ENCODE measurements around the gene MBOAT1. TPM values are rescaled to one million over a fixed set of nuclear protein-coding genes. Genes with fewer than 3 reads are reported as not detected.

MBOAT1 gene
- polyA plus RNA-seq, 1 of the 3 experiments (the other 2 are of a cell fraction) = 3.0 TPM

DNA sequence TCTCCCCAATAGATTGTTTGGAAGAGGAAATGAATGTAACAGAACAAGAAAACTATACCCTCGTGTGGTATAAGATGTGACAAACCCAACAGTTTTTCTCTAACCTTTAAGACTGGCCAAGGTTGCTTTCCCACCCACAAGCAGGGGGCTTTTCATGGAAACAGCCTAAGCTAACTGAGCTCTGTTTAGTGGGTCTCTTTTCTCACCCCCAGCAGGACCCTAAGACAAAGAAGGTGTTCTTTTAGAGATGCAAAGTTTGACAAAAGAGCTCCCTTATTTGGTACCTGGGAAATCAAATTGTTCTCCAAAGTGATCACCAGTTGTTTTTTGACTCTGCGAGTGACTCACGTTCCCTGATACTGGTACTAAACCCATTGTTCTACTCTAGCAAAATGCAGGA is 59.1 kb downstream of the MBOAT1 start:
- Histone ChIP-seq H3K27me3 (ENCODE audit: insufficient read depth) (no peaks in the 10 kb centered on the region), H3K27ac (ENCODE audit: low read depth in 2 of 2, low read length in 1 of 2) (no peak overlapping the region), H3K36me3 (replicated peaks in 1 of 2; ENCODE audit: control insufficient read depth in 1 of 2, insufficient read depth in 2 of 2, low read length in 1 of 2) (no peaks in the 10 kb centered on the region), H3K4me2 (no peak overlapping the region), H3K4me3 (ENCODE audit: low read depth in 2 of 2, low read length in 1 of 2) (no peak overlapping the region), H2AFZ (ENCODE audit: low read depth) (no peak overlapping the region), H3K9me2 (no peaks in the 10 kb centered on the region), H3K9me3 (no peaks in the 10 kb centered on the region), H3K4me1 (ENCODE audit: control insufficient read depth in 1 of 2, insufficient read depth in 2 of 2, low read depth in 1 of 2, low read length in 1 of 2) (no peaks in the 10 kb centered on the region), H3F3A (replicated peaks; ENCODE audit: insufficient read depth) (no peaks in the 10 kb centered on the region), H3K79me2 (ENCODE audit: insufficient read depth) (no peaks in the 10 kb centered on the region), H3K9ac (no peak overlapping the region), H4K20me1 (ENCODE audit: insufficient read depth) (no peaks in the 10 kb centered on the region)
- TF ChIP-seq FOXM1 (IDR thresholded peaks at IDR 0.05; ENCODE audit: low read depth) (no peak), TEAD4 (IDR thresholded peaks at IDR 0.05; ENCODE audit: borderline replicate concordance, insufficient read depth) (no peak), PBX3 (IDR thresholded peaks at IDR 0.05) (no peak), GABPA (IDR thresholded peaks at IDR 0.05; ENCODE audit: low read depth) (no peak), TCF12 (IDR thresholded peaks at IDR 0.05) (no peak), MXI1 (IDR thresholded peaks at IDR 0.05; ENCODE audit: low read depth, low read length) (no peak), TAF1 (IDR thresholded peaks at IDR 0.05; ENCODE audit: borderline replicate concordance, low read depth, low read length) (no peak), ZBTB33 (IDR thresholded peaks at IDR 0.05; ENCODE audit: borderline replicate concordance, low read depth) (no peak), NRF1 (IDR thresholded peaks at IDR 0.05; ENCODE audit: low read depth, low read length) (no peak)
- POLR2A ChIA-PET = no interaction called here
- 92% methylated on average over 3 of the region's 3 CpGs for WGBS (ENCODE audit: low lambda C conversion rate)
- CTCF ChIA-PET = no interaction called here
- DNase-seq = no peak

GRCh38 chr6:20148433-20148832 is 63.8 kb downstream of the MBOAT1 start:
- H3K36me3 ChIP-seq (replicated peaks in 1 of 2; ENCODE audit: control insufficient read depth in 1 of 2, insufficient read depth in 2 of 2, low read length in 1 of 2) = no peaks in the 10 kb centered on the region
- H4K20me1 ChIP-seq (ENCODE audit: insufficient read depth) = no peaks in the 10 kb centered on the region
- H3K4me1 ChIP-seq (ENCODE audit: control insufficient read depth in 1 of 2, insufficient read depth in 2 of 2, low read depth in 1 of 2, low read length in 1 of 2) = no peaks in the 10 kb centered on the region
- no peaks in the 10 kb centered on the region for H3K27me3 ChIP-seq (ENCODE audit: insufficient read depth)
- ChIA-PET POLR2A (no interaction called here), CTCF (interaction anchor here (2.0 kb wide), 1 partner anchor 22 kb away, joined by 7 read pairs; no protein-coding TSS in a partner anchor)
- no peaks in the 10 kb centered on the region for H3K79me2 ChIP-seq (ENCODE audit: insufficient read depth)
- H3K9me2 ChIP-seq = no peaks in the 10 kb centered on the region
- H3F3A ChIP-seq (replicated peaks; ENCODE audit: insufficient read depth) = no peaks in the 10 kb centered on the region
- no peak overlapping the region for H2AFZ ChIP-seq (ENCODE audit: low read depth)
- 66% methylated on average over 4 of the region's 4 CpGs for WGBS (ENCODE audit: low lambda C conversion rate)
- H3K27ac ChIP-seq (ENCODE audit: low read depth in 2 of 2, low read length in 1 of 2) = no peak overlapping the region
- no peak overlapping the region for H3K9ac ChIP-seq
- H3K4me2 ChIP-seq = no peak overlapping the region
- H3K9me3 ChIP-seq = no peaks in the 10 kb centered on the region
- no peak for DNase-seq
- no peak overlapping the region for H3K4me3 ChIP-seq (ENCODE audit: low read depth in 2 of 2, low read length in 1 of 2)
- TF ChIP-seq RFX5 (IDR thresholded peaks at IDR 0.05; ENCODE audit: low read length) (no peak), PBX3 (IDR thresholded peaks at IDR 0.05) (no peak), TEAD4 (IDR thresholded peaks at IDR 0.05; ENCODE audit: borderline replicate concordance, insufficient read depth) (no peak), POLR2AphosphoS5 (IDR thresholded peaks at IDR 0.05; ENCODE audit: low read depth, low read length) (no peak), TAF1 (IDR thresholded peaks at IDR 0.05; ENCODE audit: borderline replicate concordance, low read depth, low read length) (no peak), ZBTB33 (IDR thresholded peaks at IDR 0.05; ENCODE audit: borderline replicate concordance, low read depth) (no peak), TCF12 (IDR thresholded peaks at IDR 0.05) (no peak), FOXM1 (IDR thresholded peaks at IDR 0.05; ENCODE audit: low read depth) (no peak), RAD21 (IDR thresholded peaks at IDR 0.05; ENCODE audit: low read length) (no peak), YY1 (IDR thresholded peaks at IDR 0.05; ENCODE audit: low read depth) (no peak), GABPA (IDR thresholded peaks at IDR 0.05; ENCODE audit: low read depth) (no peak), IRF3 (IDR thresholded peaks at IDR 0.05; ENCODE audit: low read depth, low read length) (no peak)
- TF ChIP-seq, protein P1, sequence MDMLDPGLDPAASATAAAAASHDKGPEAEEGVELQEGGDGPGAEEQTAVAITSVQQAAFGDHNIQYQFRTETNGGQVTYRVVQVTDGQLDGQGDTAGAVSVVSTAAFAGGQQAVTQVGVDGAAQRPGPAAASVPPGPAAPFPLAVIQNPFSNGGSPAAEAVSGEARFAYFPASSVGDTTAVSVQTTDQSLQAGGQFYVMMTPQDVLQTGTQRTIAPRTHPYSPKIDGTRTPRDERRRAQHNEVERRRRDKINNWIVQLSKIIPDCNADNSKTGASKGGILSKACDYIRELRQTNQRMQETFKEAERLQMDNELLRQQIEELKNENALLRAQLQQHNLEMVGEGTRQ (IDR thresholded peaks at IDR 0.05; ENCODE audit: borderline replicate concordance, low read depth, low read length) = no peak
- TF ChIP-seq, protein P2, sequence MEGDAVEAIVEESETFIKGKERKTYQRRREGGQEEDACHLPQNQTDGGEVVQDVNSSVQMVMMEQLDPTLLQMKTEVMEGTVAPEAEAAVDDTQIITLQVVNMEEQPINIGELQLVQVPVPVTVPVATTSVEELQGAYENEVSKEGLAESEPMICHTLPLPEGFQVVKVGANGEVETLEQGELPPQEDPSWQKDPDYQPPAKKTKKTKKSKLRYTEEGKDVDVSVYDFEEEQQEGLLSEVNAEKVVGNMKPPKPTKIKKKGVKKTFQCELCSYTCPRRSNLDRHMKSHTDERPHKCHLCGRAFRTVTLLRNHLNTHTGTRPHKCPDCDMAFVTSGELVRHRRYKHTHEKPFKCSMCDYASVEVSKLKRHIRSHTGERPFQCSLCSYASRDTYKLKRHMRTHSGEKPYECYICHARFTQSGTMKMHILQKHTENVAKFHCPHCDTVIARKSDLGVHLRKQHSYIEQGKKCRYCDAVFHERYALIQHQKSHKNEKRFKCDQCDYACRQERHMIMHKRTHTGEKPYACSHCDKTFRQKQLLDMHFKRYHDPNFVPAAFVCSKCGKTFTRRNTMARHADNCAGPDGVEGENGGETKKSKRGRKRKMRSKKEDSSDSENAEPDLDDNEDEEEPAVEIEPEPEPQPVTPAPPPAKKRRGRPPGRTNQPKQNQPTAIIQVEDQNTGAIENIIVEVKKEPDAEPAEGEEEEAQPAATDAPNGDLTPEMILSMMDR (IDR thresholded peaks at IDR 0.05) = no peak

Measured in SK-N-SH (cell line).